Islet of Langerhans (tissue), 1 donor: ENCODE measurements around the gene CCNL1.
"Not testable (repeated sequence)": the region's sequence is repeated elsewhere in the genome, so short reads cannot be mapped to it uniquely, and the experiment has no call there.

Experiments used
- FAIRE-seq: peaks from one replicate; lab custom pipeline; 2011; peaks lifted over from hg19 to GRCh38; lab: Jason Lieb, UNC

Gene CCNL1

DNA sequence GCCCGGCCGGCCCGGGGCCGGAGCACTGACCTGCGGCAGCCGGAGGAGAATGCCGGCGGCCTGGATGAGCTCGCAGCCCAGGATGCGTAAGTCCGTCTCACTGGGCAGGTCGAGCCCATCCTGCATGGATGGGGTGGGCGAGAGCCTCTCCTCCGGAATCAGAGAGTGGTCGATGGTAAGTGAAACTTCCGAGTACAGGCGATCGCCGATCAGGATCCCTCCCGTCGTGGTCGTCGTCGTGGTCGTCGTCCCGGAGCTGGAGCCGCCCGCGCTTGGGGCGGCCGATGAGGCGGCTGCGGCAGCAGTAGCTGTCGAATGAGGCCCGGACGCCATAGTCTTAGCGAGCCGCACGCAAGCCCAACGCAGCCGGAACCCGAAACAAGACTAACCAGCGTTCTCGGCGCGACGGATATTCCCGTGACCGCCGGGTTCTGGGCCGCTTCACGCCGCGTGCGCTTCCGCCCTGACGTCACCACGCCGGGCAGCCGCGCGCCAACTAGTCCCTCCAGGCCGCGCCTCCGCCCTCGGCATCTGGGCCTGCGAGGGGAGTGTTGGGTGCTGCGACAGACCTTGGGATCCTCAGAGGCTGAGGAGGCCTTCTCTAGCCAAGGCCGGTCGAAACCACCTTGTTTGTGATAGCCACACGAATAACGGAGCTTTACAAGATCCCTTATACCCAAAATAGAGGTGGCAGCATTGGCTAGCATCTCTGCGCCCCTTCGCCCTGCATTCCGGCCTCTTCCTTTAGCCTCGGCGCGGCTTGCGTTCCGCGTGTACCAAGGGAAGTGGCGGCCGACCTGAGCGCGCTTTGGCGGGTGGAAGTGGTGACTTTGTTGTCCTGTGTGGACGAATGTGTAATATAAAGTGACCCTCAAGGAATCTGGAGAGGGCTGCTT is at the start of gene CCNL1:
CCNL1 (minus strand) TSS at position 386 of the 896 bp plus-strand sequence; CDS start at position 333, 53 bp downstream.
- FAIRE-seq, result no peak

DNA sequence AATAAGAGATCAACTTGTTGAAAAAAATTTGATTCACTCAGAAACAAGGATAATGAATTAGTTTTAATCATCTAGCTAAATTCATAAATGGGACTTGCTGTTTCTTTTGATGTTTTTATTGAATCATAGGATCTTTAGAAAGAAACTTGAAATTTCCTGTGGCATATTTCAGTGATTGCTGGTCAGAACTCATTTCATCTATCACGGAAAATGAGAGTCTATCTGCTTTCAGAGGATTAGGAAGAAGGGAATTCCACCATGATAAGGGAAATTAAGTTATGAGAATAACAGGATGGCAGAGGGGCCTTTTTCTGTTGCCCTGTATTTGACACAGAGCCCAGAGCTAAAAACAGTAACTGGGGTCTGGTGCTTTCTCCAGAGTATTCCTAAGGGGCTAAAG is 44.9 kb upstream of the CCNL1 start:
- FAIRE-seq, result no peak

DNA sequence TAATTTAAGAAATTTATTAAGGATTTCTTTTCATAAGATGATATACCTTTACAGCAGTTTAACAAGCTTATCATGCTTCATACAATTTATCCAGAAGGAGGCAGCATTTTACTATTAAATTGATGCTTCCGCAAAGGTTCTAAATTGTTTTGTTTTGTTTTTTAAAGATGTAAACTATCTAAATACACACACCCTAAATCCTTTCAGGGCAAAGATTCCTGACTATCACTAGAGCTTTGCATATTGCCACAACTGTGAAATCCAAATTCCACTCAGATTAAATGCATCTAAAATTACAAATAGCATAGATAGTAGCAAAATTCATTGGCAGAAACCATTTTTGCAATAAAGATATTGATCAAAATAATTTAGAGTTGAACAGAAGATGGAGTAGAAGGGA is 44.5 kb upstream of the CCNL1 start:
- FAIRE-seq, result peak; percentile 98

DNA sequence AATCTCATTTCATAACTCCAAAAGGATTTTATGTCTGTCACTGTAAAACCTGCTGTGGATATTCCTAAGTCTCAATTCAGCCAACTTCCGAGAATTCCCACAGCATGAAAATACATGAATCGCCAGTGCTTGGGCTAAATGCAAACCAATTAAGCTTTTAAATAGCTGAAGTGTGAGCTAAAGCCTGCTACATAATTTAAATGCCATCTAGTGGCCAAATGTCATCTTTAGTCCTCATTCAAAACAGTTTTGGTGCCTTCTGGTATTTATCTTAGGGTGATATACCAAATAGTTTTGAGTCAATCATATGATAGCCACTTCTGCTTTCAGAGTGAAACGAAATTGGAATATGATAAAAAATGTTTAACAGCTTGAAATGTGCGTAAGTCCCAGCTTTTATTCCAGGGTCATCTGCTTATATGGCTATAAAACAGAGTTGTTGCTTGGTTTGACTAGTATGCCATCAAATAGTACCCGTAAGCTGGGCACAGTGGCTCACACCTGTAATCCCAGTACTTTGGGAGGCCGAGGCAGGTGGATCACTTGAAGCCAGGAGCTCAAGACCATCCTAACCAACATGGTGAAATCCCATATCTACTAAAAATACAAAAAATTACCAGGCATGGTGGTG is 41.8 kb upstream of the CCNL1 start:
- peak; percentile 86 for FAIRE-seq

DNA sequence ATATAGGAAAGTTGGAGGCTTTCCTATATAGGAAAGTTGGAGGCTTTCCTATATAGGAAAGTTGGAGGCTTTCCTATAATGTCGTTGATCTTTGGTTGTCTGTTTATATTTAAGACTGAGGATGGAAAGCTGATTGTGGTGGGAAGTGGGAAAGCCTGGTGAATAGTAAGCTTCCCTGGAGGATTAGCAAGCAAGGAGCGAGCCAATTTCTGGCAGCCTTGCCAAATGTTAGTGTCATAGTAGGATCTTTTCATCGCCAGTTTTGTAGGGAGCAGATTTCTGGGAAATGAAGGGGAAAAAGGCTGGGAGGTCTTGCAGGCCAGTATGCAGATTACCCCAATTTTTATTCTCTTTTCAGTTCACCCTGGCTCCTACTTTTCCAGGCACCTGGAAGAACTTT is 39.9 kb upstream of the CCNL1 start:
- no peak for FAIRE-seq

DNA sequence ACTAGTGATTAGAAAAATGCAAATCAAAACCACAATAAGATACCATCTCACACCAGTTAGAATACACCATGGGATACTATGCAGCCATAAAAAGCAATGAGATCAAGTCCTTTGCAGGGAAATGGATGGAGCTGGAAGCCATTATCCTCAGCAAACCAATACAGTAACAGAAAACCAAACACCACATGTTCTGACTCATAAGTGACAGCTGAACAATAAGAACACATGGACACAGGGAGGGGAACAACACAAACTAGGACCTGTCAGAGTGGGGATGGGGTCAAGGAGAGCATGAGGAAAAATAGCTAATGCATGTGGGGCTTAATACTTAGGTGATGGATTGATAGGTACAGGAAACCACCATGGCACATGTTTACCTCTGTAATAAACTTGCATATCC is 36.0 kb upstream of the CCNL1 start:
- no peak for FAIRE-seq

DNA sequence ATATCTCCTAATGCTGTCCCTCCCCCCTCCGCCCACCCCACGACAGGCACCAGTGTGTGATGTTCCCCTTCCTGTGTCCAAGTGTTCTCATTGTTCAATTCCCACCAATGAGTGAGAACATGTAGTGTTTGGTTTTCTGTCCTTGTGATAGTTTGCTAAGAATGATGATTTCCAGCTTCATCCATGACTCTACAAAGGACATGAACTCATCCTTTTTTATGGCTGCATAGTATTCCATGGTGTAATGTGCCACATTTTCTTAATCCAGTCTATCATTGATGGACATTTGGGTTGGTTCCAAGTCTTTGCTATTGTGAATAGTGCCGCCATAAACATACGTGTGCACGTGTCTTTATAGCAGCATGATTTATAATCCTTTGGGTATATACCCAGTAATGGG is 31.2 kb upstream of the CCNL1 start:
- not testable (repeated sequence) for FAIRE-seq

DNA sequence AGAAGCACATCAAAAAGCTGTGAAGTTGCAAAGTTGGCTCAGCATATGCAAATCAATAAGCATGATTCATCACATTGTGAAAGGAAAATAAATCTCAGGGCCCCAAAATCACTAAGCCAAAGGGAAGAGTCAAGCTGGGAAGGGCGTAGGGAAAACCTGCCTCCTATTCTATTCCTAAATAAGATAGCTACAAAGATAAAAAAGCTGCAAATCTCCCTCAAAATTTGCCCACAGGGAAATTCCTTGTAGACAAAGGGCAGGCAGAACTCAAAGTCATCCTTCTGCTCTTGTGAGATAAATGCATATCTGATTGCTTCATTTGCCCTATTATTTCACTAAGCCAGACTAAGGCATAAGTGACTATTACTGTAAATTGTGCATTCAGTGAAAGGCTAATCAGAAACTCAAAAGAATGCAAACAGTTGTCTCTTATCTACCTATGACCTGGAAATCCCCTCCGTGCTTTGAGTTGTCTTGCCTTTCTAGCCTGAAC is 30.5 kb upstream of the CCNL1 start:
- FAIRE-seq, result no peak

DNA sequence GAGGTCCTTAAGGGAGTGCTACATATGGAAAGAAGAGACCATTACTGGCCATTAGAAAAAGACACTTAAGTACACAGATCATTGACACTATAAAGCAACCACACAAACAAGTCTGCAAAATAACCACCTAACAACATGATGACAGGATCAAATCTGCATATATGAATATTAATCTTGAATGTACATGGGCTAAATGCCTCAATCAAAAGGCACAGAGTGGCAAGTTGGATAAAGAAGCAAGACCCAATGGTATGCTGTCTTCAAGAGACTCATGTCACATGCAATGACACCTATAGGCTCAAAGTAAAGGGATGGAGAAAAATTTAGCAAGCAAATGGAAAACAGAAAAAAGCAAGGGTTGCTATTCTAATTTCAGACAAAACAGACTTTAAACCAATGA is 28.4 kb upstream of the CCNL1 start:
- no peak for FAIRE-seq

DNA sequence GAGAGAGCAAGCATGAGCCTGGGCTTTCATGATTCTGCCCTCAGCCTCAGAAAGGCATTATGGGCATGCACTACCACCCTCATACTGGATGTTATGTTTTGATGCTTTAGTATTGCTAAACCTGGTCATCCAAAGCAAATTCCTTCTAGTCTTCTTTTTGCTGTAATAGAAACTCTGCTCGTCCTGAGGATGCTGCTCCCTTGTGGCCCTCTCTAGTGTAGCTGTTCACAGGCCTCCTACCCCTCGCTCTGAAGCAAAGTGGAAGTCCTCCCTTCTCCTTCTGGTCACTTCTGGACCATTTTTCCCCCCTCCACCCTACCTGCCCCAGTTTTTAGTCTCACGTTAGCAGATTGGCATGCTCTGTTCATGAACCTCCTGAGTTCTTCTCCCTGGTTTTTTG is 22.9 kb upstream of the CCNL1 start:
- FAIRE-seq, result no peak

DNA sequence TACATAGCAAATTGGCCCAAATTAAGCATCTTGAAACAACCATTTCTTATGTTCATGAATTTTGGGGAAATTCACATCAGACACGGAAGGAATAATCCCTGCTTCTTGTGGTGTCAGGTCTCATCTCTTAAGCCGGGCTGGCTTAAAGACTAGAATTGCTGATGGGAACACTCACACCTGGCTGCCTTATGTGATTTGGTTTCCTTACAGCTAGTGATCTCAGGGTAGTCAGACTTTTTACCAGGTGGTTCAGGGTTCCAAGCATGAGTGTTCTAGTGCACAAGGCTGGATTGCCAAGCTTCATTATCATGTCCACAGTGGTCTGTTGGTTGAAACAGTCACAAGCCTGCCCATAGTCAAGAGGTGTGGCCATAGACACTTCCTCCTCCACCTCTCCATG is 20.3 kb upstream of the CCNL1 start:
- no peak for FAIRE-seq

DNA sequence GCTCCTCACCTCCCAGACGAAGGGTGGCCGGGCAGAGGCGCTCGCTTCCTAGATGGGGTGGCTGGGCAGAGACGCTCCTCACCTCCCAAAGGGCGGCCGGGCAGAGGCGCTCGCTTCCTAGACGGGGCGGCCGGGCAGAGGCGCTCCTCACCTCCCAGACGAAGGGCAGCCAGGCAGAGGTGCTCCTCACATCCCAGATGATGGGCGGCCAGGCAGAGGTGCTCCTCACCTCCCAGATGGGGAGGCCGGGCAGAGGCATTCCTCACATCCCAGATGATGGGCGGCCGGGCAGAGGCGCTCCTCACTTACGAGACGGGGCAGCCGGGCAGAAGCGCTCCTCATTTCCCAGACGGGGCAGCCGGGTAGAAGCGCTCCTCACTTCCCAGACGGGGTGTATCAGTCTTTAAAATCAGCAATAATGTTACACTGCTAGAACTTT is 19.4 kb upstream of the CCNL1 start:
- no peak for FAIRE-seq

DNA sequence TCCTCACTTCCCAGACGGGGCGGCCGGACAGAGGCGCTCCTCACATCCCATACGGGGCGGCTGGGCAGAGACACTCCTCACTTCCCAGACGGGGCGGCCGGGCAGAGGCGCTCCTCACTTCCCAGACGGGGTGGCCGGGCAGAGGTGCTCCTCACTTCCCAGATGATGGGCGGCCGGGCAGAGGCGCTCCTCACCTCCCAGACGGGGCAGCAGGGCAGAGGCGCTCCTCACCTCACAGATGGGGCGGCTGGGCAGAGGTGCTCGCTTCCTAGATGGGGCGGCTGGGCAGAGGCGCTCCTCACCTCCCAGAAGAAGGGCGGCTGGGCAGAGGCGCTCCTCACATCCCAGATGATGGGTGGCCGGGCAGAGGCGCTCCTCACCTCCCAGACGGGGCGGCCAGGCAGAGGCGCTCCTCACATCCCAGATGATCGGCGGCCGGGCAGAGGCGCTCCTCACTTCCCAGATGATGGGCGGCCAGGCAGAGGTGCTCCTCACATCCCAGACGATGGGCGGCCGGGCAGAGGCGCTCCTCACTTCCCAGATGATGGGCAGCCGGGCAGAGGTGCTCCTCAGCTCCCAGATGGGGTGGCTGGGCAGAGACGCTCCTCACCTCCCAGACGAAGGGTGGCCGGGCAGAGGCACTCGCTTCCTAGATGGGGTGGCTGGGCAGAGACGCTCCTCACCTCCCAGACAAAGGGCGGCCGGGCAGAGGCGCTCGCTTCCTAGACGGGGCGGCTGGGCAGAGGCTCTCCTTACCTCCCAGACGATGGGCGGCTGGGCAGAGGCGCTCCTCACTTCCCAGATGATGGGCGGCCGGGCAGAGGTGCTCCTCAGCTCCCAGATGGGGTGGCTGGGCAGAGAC is 18.8 kb upstream of the CCNL1 start:
- not testable (repeated sequence) for FAIRE-seq

DNA sequence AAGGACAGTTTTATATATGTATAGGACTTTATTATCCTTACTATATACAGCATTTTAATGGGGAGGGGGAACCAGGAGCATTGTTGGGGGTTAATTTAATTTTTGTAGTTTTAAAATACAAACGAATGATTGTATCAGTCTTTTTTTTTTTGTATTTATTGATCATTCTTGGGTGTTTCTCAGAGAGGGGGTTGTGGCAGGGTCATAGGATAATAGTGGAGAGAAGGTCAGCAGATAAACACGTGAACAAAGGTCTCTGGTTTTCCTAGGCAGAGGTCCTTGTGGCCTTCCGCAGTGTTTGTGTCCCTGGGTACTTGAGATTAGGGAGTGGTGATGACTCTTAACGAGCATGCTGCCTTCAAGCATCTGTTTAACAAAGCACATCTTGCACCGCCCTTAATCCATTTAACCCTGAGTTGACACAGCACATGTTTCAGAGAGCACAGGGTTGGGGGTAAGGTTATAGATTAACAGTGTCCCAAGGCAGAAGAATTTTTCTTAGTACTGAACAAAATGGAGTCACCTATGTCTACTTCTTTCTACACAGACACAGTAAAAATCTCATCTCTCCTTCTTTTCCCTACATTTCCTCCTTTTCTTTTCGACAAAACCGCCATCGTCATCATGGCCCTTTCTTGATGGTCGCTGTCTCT is 18.0 kb upstream of the CCNL1 start:
- FAIRE-seq, result not testable (repeated sequence)

DNA sequence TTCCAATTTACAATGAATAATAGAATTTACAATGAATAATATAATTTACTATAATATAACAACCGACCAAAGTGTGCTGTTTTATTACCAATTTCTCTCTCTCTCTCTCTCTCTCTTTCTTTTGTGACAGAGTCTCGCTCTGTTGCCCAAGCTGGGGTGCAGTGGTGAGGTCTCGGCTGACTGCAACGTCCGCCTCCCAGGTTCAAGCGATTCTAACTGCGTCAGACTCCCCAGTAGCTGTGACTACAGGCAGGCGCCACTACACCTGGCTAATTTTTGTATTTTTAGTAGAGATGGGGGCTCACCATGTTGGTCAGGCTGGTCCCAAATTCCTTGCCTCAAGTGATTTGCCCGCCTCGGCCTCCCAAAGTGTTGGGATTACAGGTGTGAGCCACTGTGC is 17.0 kb upstream of the CCNL1 start:
- no peak for FAIRE-seq

DNA sequence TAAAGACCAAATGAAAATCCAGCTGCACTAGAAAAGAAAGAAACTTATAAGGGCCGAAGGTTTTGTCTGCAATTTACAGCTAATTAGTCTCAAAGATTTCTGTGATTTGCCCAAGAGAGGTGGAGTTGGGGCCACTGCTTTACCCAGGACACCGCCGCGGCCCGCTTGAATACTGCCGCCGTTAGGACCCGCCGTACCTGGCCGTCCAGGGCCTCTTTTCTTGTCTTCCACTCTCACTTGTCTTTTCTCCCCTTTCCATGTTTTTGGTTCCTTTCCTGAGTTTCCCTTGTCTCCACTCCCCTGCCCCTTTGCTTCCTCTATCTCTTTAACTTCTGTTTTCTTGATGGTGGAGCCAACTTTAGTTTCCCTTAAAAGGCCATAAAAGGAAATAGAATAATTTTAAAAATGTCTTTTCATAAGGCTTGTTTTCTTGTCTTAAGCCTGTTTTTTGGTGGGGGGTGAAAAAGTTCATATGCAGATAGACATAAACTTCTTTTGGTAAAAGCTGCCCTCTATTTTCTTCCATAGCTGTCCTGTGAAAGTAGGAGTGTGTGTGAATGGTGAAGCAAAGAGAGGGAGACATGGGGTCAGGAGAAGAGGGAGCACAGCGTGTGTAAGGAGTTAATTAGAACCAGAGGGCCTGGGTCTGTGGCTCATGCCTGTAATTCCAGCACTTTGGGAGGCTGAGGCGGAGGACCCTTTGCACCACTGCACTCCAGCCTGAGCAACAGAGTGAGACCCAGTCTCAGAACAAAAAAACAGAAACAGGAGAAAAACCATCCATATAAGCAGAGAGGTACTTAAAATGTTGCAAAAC is 16.0 kb upstream of the CCNL1 start:
- FAIRE-seq, result no peak

DNA sequence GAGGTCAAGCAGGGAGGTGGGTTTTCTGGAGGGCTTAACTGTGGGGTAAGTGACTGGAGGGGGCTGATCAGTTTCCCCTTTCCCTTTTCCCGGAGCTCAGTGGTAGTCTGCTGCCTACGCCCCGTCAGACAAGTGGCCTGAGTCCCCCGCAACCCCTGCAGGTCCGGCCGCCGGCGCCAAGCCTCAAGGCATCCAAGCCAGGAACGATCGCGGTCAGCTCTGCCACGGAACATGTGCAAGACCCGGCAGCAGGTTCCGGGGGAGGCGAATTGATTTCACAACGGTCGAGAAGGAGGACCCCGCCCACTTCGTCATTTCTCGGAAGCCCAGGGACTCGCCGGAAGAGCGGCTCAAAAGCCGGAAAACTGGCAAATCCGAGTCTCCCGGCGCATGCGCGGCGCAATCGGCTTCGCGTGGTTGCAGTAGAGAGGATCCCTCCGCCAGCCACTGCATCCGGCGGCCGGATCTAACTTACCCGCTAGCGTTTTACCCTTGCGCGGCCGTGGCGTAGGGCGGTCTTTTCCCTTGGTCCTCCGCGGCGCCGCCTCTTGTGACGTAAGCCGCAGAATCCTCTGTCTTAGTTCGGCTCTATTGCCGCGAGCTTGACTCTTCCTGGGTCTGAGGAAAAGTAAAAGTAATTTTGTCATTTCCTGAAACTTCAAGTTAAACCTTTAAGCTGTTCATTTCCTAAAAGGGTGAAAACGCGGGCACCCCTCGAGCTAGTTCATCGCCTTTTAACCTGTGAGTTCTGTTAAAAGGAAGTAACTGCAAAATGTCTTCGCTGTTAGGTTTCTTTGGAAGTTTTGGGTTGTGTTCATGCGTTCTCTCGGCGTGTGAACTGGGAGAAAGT is 14.9 kb upstream of the CCNL1 start:
- FAIRE-seq, result peak; percentile 64

DNA sequence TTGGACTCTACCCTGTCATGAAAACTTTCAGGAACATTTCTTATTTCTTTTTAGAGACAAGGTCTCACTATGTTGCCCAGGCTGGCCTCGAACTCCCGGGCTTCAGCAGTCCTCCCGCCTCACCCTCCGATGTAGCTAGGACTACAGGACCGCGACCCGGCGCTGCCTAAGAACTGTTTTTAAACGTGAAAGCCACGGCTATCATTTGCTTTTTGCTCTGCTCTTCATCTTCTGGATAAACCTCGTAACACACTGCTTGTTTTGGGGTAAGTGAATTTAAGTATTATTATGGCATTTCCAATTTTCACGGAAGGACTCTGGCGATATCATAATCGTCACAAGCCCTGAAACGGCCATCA is 14.3 kb upstream of the CCNL1 start:
- FAIRE-seq, result no peak

DNA sequence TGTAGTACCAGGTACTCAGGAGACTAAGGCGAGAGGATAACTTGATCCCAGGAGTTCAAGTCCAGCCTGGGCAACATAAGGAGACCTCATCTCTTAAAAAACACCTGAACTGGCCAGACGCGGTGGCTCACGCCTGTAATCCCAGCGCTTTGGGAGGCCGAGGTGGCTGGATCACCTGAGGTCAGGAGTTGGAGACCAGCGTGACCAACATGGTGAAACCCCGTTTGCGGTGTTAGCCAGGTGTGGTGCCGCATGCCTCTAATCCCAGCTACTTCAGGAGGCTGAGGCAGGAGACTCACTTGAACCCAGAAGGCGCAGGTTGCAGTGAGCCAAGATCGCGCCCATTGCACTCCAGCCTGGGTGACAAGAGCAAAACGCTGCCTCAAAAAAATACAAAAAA is 13.4 kb upstream of the CCNL1 start:
- not testable (repeated sequence) for FAIRE-seq

DNA sequence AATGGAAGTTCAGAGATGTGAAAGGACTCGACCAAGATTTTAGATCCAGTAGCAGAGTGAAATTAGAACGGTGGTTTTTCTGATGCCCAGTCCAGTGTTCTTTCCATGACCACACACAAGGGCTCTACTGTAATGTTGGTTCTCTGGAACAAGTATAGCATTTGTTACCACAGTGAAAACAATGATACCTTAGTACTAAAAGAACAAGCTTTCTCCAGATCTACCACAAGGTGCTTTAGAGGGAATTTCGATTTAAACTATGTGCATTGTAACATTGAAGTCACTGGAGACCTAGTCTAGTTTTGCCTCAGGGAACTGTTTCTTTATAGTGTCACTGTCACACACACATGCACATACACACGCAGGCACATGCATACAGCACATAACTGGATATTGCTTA is 12.8 kb upstream of the CCNL1 start:
- FAIRE-seq, result no peak
